ENCODE results near the gene ZNF92.
"Not testable (repeated sequence)": the region's sequence is repeated elsewhere in the genome, so short reads cannot be mapped to it uniquely, and the experiment has no call there.

ZNF92 gene

GRCh38 chr7:65373608-65374351 lies at the start of gene ZNF92:
Gene ZNF92 (plus strand): TSS chr7:65373855. CDS start chr7:65373998, 143 bp downstream.
- peak; percentile 97 for DNase-seq (ENCODE audit: low spot score)

- DNase-seq (ENCODE audit: low spot score): no peak
Measured at GRCh38 chr7:65325793-65326432, 47.7 kb upstream of the ZNF92 start.

- DNase-seq (ENCODE audit: low spot score): no peak
Measured at GRCh38 chr7:65338346-65338745, 35.3 kb upstream of the ZNF92 start.

GRCh38 chr7:65339257-65339656 lies 34.4 kb upstream of the ZNF92 start:
- DNase-seq (ENCODE audit: low spot score): no peak

GRCh38 chr7:65342723-65343629 lies 30.7 kb upstream of the ZNF92 start:
- DNase-seq (ENCODE audit: low spot score): no peak

- not testable (repeated sequence) for DNase-seq (ENCODE audit: low spot score)
Measured at GRCh38 chr7:65344541-65344940, 29.1 kb upstream of the ZNF92 start.

GRCh38 chr7:65354263-65354662 lies 19.4 kb upstream of the ZNF92 start:
- DNase-seq (ENCODE audit: low spot score): no peak

GRCh38 chr7:65369843-65370242 lies 3.8 kb upstream of the ZNF92 start:
- DNase-seq (ENCODE audit: low spot score): no peak

GRCh38 chr7:65371468-65371867 lies 2.2 kb upstream of the ZNF92 start:
- peak; percentile 64 for DNase-seq (ENCODE audit: low spot score)

GRCh38 chr7:65379318-65379717 lies 5.7 kb downstream of the ZNF92 start:
- DNase-seq (ENCODE audit: low spot score): peak; percentile 39

- DNase-seq (ENCODE audit: low spot score): no peak
Measured at GRCh38 chr7:65381742-65382141, 8.1 kb downstream of the ZNF92 start.

- no peak for DNase-seq (ENCODE audit: low spot score)
Measured at GRCh38 chr7:65382452-65382851, 8.8 kb downstream of the ZNF92 start.

GRCh38 chr7:65387891-65388290 lies 14.2 kb downstream of the ZNF92 start:
- DNase-seq (ENCODE audit: low spot score): no peak

- no peak for DNase-seq (ENCODE audit: low spot score)
Measured at GRCh38 chr7:65390588-65390987, 16.9 kb downstream of the ZNF92 start.

- no peak for DNase-seq (ENCODE audit: low spot score)
Measured at GRCh38 chr7:65397730-65398142, 24.1 kb downstream of the ZNF92 start.

- not testable (repeated sequence) for DNase-seq (ENCODE audit: low spot score)
Measured at GRCh38 chr7:65398671-65399070, 25.0 kb downstream of the ZNF92 start.

- not testable (repeated sequence) for DNase-seq (ENCODE audit: low spot score)
Measured at GRCh38 chr7:65399101-65399500, 25.4 kb downstream of the ZNF92 start.

GRCh38 chr7:65404020-65404419 lies 30.4 kb downstream of the ZNF92 start:
- no peak for DNase-seq (ENCODE audit: low spot score)

- not testable (repeated sequence) for DNase-seq (ENCODE audit: low spot score)
Measured at GRCh38 chr7:65406706-65407105, 33.1 kb downstream of the ZNF92 start.

GRCh38 chr7:65409363-65409762 lies 35.7 kb downstream of the ZNF92 start:
- no peak for DNase-seq (ENCODE audit: low spot score)

- DNase-seq (ENCODE audit: low spot score): no peak
Measured at GRCh38 chr7:65411249-65411648, 37.6 kb downstream of the ZNF92 start.

GRCh38 chr7:65422670-65423069 lies 49.0 kb downstream of the ZNF92 start:
- DNase-seq (ENCODE audit: low spot score): no peak

Data from putamen (tissue), 1 donor.